AG10803 (cell line): ENCODE results near the gene DPM1.

Experiments
- DNase-seq: peaks from one replicate; pipeline ENCODE4 v3.0.0; 2010; ENCODE audit warnings: low read depth
- H3K4me3 ChIP-seq: 2 replicates; pipeline ENCODE4 v1.5.1; 2011; ENCODE audit warnings: mild to moderate bottlenecking, low read length, control low read depth
- TF ChIP-seq, protein P1 (sequence below): conservative IDR thresholded peaks from 2 replicates; pipeline ENCODE4 v1.5.1; 2011; ENCODE audit warnings: mild to moderate bottlenecking, low read length, control low read depth, inconsistent platforms

The DPM1 gene

DNA sequence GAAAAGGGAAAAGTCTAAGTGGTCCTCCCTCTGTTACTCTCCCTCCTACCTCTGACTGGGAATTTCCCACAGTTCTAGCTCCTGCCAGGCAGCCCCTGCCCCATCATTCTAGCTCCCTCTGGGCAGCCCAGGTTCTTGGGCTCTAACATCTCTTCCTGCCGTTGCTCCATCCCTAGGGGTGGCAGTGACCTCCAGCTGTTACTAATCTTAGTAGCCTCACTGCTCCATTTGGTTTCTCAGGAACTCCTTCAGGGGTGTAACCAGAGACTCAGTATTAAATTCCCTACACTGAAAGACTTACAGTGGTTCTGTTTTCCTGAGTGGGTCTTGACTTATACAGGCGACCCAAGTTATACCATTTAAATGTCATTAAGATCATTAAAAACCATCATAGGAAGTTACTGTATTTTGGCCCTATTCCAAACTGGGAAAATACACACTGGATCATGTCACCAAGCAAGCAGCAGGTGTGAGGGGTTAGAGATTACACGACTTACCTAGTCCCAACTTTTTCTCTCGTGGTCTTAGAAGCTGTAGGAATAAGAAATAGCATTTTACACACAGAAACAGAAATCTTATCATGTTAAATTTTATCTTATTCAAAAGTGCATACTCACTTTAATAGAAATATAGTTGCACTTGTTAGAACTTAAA lies 10.1 kb downstream of the DPM1 start:
- TF ChIP-seq, protein P1, sequence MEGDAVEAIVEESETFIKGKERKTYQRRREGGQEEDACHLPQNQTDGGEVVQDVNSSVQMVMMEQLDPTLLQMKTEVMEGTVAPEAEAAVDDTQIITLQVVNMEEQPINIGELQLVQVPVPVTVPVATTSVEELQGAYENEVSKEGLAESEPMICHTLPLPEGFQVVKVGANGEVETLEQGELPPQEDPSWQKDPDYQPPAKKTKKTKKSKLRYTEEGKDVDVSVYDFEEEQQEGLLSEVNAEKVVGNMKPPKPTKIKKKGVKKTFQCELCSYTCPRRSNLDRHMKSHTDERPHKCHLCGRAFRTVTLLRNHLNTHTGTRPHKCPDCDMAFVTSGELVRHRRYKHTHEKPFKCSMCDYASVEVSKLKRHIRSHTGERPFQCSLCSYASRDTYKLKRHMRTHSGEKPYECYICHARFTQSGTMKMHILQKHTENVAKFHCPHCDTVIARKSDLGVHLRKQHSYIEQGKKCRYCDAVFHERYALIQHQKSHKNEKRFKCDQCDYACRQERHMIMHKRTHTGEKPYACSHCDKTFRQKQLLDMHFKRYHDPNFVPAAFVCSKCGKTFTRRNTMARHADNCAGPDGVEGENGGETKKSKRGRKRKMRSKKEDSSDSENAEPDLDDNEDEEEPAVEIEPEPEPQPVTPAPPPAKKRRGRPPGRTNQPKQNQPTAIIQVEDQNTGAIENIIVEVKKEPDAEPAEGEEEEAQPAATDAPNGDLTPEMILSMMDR, result no peak
- no peak for DNase-seq
- no peak overlapping the region for H3K4me3 ChIP-seq

DNA sequence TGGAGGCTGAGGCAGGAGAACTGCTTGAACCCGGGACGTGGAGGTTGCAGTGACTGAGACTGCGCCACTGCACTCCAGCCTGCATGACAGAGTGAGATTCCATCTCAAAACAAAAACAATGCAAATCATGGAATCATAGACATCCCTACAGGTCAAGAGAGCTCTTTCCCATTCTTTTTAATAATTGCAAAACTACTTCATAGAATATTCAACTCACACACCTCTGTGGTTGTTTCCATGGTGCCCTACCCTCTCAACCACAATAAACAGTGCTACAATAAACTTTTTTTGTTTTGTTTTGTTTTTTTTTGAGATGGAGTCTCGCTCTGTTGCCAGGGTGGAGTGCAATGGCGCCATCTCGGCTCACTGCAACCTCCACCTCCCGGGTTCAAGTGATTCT lies 15.3 kb downstream of the DPM1 start:
- TF ChIP-seq, protein P1, result no peak
- no peak overlapping the region for H3K4me3 ChIP-seq
- DNase-seq, result no peak

DNA sequence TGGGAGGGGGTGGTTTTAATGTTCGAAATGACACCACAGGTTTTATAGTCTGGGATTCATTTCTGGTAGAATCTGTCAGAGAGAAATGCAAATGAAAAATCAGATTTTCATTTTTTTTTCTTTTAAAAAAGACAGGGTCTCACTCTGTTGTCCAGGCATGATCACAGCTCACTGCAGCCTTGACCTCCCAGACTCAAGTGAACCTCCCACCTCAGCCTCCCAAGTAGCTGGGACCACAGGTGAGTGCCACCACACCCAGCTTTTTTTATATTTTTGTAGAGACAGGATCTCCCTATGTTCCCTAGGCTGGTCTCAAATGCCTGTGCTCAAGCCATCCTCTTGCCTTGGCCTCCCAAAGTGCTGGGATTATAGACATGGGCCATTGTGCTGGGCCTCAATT lies 24.7 kb downstream of the DPM1 start:
- H3K4me3 ChIP-seq, result no peak overlapping the region
- TF ChIP-seq, protein P1, result no peak
- no peak for DNase-seq

DNA sequence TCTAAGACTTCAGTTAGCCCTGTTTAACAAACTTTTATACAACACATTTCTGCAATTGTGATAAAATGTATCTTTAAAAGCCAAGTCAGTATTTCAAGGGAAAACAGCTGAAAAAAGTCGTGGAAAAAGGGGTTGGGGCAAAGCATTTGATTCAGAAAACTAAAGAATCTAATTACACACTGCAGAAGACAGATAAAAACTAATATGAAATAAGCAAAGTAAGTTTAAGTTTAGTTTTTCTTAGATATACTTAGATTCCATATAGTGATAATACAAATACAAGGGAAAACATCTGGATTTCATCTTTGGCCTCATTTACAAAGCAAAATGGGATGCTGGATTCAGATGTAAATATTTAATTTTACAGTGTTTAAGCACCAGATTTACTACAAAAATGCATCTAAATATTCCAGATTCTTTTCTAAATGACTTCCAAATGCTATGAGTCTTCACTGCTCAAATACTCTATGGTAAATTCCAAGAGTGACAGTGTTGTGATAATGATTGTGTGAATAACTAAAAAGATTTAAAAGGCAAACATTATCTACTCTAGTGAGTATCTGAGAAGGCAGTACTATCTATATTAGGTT lies 25.5 kb downstream of the DPM1 start:
- TF ChIP-seq, protein P1, result no peak
- no peak overlapping the region for H3K4me3 ChIP-seq
- DNase-seq, result peak; percentile 59

DNA sequence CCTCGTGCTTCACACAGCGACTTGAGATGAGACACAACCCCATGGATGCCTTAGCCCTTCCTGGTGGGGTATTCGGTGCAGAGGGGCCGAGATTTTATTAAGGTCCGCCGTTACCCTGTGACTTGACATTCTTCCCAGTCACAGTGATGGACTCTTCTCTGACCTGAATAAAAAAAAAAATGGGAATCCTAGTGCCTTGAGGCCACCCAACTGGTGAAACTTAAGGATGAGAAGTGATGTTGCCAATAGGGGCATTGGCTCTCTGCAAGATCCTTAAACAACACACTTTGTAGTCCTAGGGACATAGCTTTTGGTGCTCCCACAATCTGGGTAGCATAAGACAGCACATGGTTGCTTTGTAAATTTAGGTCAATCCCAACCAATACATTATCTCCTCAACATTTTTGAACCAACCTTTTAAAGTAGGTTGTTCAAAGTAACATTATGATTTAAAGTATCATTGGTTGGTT lies 26.3 kb downstream of the DPM1 start:
- TF ChIP-seq, protein P1, result no peak
- DNase-seq, result no peak
- peak overlapping the region; percentile 29 for H3K4me3 ChIP-seq

DNA sequence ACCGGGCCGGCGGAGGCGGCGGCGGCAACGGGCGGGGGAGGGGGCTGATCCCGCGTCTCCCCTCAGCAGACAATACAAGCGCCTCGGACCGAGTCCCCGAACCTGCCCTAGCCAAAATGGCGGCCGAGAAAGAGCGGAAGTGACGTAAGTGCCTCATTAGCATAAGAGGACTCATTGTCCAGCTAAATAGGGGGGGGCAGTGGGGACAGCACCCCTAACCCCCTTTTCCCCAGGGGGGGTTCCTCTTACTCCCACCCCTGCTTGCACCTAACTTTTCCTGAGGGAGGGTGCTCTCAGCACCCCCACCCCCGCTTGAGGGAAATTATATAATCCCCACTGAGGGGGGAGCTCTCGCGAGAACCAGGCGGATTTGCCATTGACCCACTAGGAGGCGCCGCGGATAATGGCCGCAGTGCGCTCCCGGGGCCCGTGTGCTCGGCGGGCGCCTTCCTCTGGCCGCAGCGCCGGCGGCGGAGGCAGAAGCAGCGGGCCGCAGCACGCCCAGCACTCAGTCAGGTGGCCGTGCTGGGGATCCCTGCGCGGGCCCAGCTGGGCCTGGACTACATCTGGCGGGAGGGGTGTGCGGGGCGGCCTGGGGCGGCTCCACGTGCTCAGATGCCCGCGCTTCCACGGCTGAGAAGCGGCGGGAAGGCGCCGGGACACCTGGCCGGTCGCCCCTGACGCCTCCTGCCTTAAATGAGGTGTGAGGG lies 26.9 kb downstream of the DPM1 start, which contains the start of gene ADNP:
Gene ADNP (minus strand): TSS at position 132 of the 710 bp plus-strand sequence. CDS start 27,441 bp downstream, outside the sequence.
- TF ChIP-seq, protein P1, result peak; percentile 55
- H3K4me3 ChIP-seq, result peak within 1 kb of the TSS; percentile 66
- peak; percentile 90 for DNase-seq

DNA sequence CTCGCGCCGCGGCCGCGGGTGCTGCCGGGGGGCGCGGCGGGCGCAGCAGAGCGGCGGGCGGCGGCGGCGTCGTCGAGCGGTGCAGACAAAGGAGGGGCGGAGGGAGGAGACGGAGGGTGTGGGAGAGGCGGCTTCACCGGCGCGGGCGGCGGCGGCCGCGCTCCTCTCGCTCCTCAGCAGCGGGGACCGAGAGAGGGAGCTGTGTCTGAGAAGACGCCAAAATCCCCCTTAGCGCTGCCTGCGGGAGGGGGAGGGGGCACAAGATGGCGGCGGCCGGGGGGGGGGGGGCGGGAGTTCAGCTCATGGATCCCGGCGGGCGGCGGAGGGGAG lies 27.4 kb downstream of the DPM1 start:
- no peak for DNase-seq
- TF ChIP-seq, protein P1, result no peak
- peak overlapping the region; percentile 66 for H3K4me3 ChIP-seq
